Measurements from ENCODE around the gene AP1S1. TPM values are rescaled to one million over a fixed set of nuclear protein-coding genes. Genes with fewer than 3 reads are reported as not detected.

Gene AP1S1
- total and polyA plus RNA-seq, 9 of the 15 experiments (the other 6 are each of a cell fraction or from before 2014, with no cell fraction given) = 4.4 to 149 (median 89.4) TPM

GRCh38 chr7:101177644-101178043 lies 23.4 kb downstream of the AP1S1 start:
- in situ Hi-C loops (cut with MboI) = no loop called here
- POLR2A ChIA-PET = interaction anchor here (0.6 to 0.8 kb wide), 2 partner anchors 13 to 88 kb away, joined by 3 to 4 read pairs; no protein-coding TSS in a partner anchor
- H3K27me3 ChIP-seq (ENCODE audit: control insufficient read depth in 2 of 2, insufficient read depth in 2 of 2, low read length in 2 of 2) = peaks cover 28 to 33% of the 10 kb centered on the region in 2 experiments; a peak in 4 of 5 replicates

GRCh38 chr7:101179117-101179516 lies 24.8 kb downstream of the AP1S1 start:
- intact Hi-C loops (cut with micrococcal nuclease) (no loop called here), in situ Hi-C loops (cut with MboI) (no loop called here)
- CTCF ChIA-PET (ENCODE audit: low intra/inter-chr PET ratio) = no interaction called here
- Histone ChIP-seq H3K27me3 (ENCODE audit: control insufficient read depth in 2 of 2, insufficient read depth in 2 of 2, low read length in 2 of 2) (peaks cover 22 to 24% of the 10 kb centered on the region in 2 experiments; a peak in 4 of 5 replicates), H3K4me3 (no peak overlapping the region), H3K36me3 (ENCODE audit: control insufficient read depth, insufficient read depth, low read length) (no peaks in the 10 kb centered on the region), H3K9ac (ENCODE audit: insufficient read depth in 1 of 2, low read depth in 2 of 2, low read length in 2 of 2) (peak overlapping the region in 1 of 2 experiments; percentile 69; a peak in 2 of 4 replicates), H3K79me2 (ENCODE audit: control insufficient read depth, insufficient read depth, low read length) (no peaks in the 10 kb centered on the region), H3K9me3 (replicated peaks; ENCODE audit: control insufficient read depth, insufficient read depth, low read depth, low read length) (no peaks in the 10 kb centered on the region), H4K20me1 (replicated peaks; ENCODE audit: control insufficient read depth, insufficient read depth, low read length) (no peaks in the 10 kb centered on the region), H3K9me1 (ENCODE audit: control insufficient read depth, insufficient read depth, low read length) (no peaks in the 10 kb centered on the region), H2AFZ (ENCODE audit: low read depth, low read length) (no peak overlapping the region), H3K27ac (ENCODE audit: extremely low read depth, low read depth, low read length) (no peak overlapping the region), H3K4me1 (replicated peaks in 1 of 2; ENCODE audit: control insufficient read depth in 2 of 2, insufficient read depth in 2 of 2, low read length in 2 of 2) (peaks cover 3 to 21% of the 10 kb centered on the region in 2 experiments; a peak in 3 of 5 replicates), H3K4me2 (ENCODE audit: insufficient read depth, low read length) (no peak overlapping the region)
- no peak for FAIRE-seq
- 2% methylated on average over 20 of the region's 20 CpGs for WGBS (ENCODE audit: insufficient coverage, low coverage, missing lambda C conversion rate)
- no TSS peak for BruUV-seq (replicated peaks)
- peak in 2 of 4 experiments; percentile 29 to 34 for DNase-seq (ENCODE audit: extremely low read depth in 1 of 4, low spot score in 3 of 4)
- POLR2A ChIA-PET = interaction anchor here (0.5 kb wide), 1 partner anchor 93 kb away, joined by 3 read pairs; no protein-coding TSS in a partner anchor
- ATAC-seq = no peak
- TF ChIP-seq ZNF408 (CRISPR knock-in tag; IDR thresholded peaks at IDR 0.05; ENCODE audit: low read depth) = no peak
- no peak for TF ChIP-seq POLR2G (IDR thresholded peaks at IDR 0.05; ENCODE audit: low read depth, low read length)
- no peak for TF ChIP-seq XRCC3 (IDR thresholded peaks at IDR 0.05)
- no peak for TF ChIP-seq ZNF778 (CRISPR knock-in tag; IDR thresholded peaks at IDR 0.05)
- TF ChIP-seq, protein P1, sequence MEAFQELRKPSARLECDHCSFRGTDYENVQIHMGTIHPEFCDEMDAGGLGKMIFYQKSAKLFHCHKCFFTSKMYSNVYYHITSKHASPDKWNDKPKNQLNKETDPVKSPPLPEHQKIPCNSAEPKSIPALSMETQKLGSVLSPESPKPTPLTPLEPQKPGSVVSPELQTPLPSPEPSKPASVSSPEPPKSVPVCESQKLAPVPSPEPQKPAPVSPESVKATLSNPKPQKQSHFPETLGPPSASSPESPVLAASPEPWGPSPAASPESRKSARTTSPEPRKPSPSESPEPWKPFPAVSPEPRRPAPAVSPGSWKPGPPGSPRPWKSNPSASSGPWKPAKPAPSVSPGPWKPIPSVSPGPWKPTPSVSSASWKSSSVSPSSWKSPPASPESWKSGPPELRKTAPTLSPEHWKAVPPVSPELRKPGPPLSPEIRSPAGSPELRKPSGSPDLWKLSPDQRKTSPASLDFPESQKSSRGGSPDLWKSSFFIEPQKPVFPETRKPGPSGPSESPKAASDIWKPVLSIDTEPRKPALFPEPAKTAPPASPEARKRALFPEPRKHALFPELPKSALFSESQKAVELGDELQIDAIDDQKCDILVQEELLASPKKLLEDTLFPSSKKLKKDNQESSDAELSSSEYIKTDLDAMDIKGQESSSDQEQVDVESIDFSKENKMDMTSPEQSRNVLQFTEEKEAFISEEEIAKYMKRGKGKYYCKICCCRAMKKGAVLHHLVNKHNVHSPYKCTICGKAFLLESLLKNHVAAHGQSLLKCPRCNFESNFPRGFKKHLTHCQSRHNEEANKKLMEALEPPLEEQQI (IDR thresholded peaks at IDR 0.05) = no peak
- TF ChIP-seq HCFC1 (IDR thresholded peaks at IDR 0.05; ENCODE audit: low read depth, low read length) = no peak
- TF ChIP-seq ZNF696 (CRISPR knock-in tag; conservative IDR thresholded peaks at IDR 0.05) = no peak
- TF ChIP-seq PYGO2 (tag; IDR thresholded peaks at IDR 0.05) = no peak
- 0 out of 4 replicates have a peak, but pooled peaks of 1 of the 2 experiments have one; percentile 53 for TF ChIP-seq MCM7 (IDR thresholded peaks at IDR 0.05)
- TF ChIP-seq MCM3 (IDR thresholded peaks at IDR 0.05) = 0 out of 2 replicates have a peak, but pooled peaks have one; percentile 60
- TF ChIP-seq ETV6 (IDR thresholded peaks at IDR 0.05; ENCODE audit: borderline replicate concordance in 1 of 2, low read depth in 2 of 2, low read length in 1 of 2) = no peak
- TF ChIP-seq ETV6 (CRISPR knock-in tag; IDR thresholded peaks at IDR 0.05; ENCODE audit: borderline replicate concordance) = no peak

More at GRCh38 chr7:101177644-101178043, 23.4 kb downstream of the AP1S1 start:
- FAIRE-seq (no peak), DNase-seq (ENCODE audit: extremely low read depth in 1 of 4, low spot score in 3 of 4) (no peak), ATAC-seq (no peak)
- H3K9me1 ChIP-seq (ENCODE audit: control insufficient read depth, insufficient read depth, low read length) = no peaks in the 10 kb centered on the region
- intact Hi-C loops (cut with micrococcal nuclease) = no loop called here
- BruUV-seq (replicated peaks) = no TSS peak
- TF ChIP-seq ZC3H11A (IDR thresholded peaks at IDR 0.05; ENCODE audit: low read depth, low read length) (no peak), CBFB (CRISPR knock-in tag; IDR thresholded peaks at IDR 0.05) (0 out of 2 replicates have a peak, but pooled peaks have one; percentile 27)
- no peaks in the 10 kb centered on the region for H3K36me3 ChIP-seq (ENCODE audit: control insufficient read depth, insufficient read depth, low read length)
- no peak overlapping the region for H3K27ac ChIP-seq (ENCODE audit: extremely low read depth, low read depth, low read length)
- H3K4me1 ChIP-seq (replicated peaks in 1 of 2; ENCODE audit: control insufficient read depth in 2 of 2, insufficient read depth in 2 of 2, low read length in 2 of 2) = peaks cover 5 to 36% of the 10 kb centered on the region in 2 experiments; a peak in 4 of 5 replicates
- 13% methylated on average over 2 of the region's 2 CpGs for WGBS (ENCODE audit: insufficient coverage, low coverage, missing lambda C conversion rate)
- H2AFZ ChIP-seq (ENCODE audit: low read depth, low read length) = no peak overlapping the region
- H3K9me3 ChIP-seq (replicated peaks; ENCODE audit: control insufficient read depth, insufficient read depth, low read depth, low read length) = no peaks in the 10 kb centered on the region
- H3K4me2 ChIP-seq (ENCODE audit: insufficient read depth, low read length) = no peak overlapping the region
- H3K79me2 ChIP-seq (ENCODE audit: control insufficient read depth, insufficient read depth, low read length) = no peaks in the 10 kb centered on the region
- H4K20me1 ChIP-seq (replicated peaks; ENCODE audit: control insufficient read depth, insufficient read depth, low read length) = no peaks in the 10 kb centered on the region
- CTCF ChIA-PET (ENCODE audit: low intra/inter-chr PET ratio) = no interaction called here
- no peak overlapping the region for H3K9ac ChIP-seq (ENCODE audit: insufficient read depth in 1 of 2, low read depth in 2 of 2, low read length in 2 of 2)
- H3K4me3 ChIP-seq = no peak overlapping the region
